Bone marrow (tissue), 2 donors: Measurements from ENCODE around the gene NCAPG2.

Source experiments
- DNase-seq, 2 donors: peaks; one replicate each; lab custom pipeline; 2025; lab: John Stamatoyannopoulos, UW

Gene NCAPG2

DNA sequence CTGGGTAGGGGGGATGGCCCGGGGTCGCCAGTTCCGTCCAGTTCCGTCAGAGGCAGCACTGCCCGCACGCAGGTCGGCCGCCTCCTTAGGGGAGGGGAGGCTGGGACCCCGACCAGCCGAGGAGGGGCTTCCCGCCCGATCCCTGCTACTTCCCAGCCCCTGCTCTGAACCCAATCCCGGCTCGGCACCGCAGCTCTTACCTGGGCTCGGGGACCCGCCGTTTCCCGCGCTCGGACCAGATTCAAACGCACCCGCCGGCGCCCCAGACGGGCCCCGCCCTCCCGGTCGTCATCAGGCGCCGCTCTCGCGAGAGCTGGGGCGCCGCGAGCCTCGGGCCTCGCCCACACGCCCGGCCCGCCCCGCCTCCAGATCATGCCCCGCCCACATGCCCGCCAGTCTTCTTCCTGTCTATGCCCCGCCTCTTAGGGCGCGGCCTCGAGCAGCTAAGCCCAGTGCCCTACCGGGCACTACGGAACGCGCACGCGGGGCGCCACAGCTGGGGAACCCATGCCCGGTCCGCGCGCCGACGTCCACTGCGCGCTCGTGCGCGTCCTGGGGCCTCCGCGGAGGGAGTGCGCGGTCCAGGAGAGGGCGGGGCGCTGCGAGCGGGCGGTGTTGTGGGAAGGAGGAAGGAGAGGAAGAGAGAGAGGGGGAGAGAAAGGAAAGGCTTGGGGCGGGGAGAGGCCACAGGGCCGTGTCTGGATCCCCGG, at the start of gene NCAPG2:
Gene NCAPG2, minus strand, starts transcription at position 281 of the 710 bp plus-strand sequence. CDS start 2,905 bp downstream, outside the sequence.
- DNase-seq = peak; percentile 83 to 99

- DNase-seq = no peak
Measured at GRCh38 chr7:158753900-158754299, 49.3 kb upstream of the NCAPG2 start.

DNA sequence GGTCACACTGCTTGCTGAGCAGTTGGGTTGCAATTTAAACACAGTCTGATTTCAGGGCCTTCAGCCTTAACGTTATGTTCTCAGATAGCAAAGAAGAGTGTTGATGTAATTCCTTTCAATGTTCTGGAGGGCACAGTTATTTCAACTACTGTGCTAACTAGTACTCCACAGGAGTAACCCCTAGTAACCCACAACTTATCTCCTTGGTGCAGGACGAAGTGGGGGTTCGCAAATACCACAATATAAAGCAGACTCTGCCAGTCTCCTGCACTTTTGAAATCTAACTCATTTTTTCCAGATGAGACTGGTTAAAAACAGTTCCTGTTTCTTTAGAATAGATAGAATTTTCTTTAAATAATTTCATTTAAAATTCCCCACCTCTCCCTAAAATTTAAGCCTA, 47.1 kb upstream of the NCAPG2 start:
- no peak for DNase-seq

DNA sequence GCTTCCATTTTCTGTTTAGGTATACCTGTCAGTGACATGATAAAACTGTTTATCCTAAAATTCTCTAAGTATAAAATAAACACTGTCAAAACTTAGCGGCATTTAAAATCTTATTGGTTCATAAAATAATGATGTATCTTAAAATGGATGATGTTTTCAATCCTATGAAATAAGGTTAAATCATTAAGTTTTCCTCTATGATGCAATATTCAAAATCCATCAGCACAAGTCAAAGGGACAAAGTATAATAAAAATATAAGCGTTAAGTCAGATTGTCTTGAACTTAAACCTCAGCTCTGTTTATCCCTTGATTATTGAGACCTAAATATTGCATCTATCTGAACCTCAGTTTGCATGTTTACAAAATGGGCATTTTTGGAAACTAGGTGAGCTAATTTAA, 46.6 kb upstream of the NCAPG2 start:
- no peak for DNase-seq

DNA sequence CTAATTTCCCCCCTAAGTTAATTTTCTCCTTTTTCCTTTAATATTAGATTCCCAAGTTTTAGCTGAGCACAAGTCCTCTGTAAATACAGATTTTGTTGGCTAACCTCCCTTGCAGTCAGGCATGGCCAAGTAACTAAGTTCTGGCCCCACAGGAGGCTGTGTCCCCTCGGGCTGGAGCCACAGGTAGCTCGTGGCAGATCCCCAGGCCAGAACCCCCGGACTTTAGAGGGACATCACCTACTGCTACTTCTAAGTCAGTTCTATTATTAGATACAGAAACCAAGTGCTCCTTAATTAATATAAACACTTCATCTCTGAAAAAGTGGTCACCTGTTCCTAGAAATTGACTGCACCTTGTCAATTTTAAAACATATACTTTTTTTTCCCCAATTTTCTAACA, 46.1 kb upstream of the NCAPG2 start:
- no peak for DNase-seq

DNA sequence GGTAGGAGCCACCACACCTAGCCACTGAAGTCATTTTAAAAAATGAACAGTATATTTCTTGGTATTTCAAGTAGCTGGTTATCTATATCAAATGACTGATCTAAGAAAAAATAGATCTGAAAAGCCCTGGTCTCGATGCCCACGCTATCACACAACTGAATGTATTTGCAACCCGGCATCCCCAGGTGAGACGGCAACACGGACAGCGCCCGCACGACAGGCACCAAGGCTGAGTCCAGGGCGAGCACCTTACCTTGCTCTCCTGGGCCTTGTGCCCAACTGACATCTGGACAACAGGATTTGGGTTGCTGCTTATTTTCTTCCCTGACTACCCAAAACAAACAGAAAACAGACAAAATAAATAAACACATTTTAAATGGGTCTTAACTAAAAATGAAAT, 44.8 kb upstream of the NCAPG2 start:
- no peak for DNase-seq

- no peak for DNase-seq
Measured at GRCh38 chr7:158748335-158748734, 43.7 kb upstream of the NCAPG2 start.

GRCh38 chr7:158747408-158747807, 42.8 kb upstream of the NCAPG2 start:
- DNase-seq = no peak

- DNase-seq = no peak
Measured at GRCh38 chr7:158746957-158747356, 42.4 kb upstream of the NCAPG2 start.

DNA sequence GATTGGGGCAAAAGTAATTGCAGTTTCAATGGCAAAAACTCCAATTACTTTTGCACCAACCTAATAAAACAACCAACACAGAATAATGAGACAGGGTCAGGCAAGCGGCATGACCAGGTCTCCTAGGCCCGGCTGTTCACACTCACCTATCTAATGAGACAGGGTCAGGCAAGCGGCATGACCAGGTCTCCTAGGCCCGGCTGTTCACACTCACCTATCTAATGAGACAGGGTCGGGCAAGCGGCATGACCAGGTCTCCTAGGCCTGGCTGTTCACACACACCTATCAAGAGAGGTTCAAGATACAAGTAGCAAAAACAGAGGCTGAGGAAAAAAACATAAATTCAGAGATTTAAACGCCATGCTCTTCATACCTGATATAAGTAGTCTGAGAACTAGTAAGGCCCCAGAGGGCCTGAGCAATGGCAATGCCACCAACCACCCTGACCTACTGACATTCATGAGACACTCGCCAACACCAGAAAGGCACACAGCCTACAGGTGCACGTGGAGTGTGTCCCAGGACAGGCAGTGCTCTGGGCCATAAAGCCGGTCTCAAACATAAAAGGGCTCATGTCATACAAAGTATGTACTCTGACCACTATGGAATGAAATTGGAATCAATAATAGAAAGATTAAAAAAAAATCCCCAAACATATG, 40.6 kb upstream of the NCAPG2 start:
- no peak for DNase-seq

DNA sequence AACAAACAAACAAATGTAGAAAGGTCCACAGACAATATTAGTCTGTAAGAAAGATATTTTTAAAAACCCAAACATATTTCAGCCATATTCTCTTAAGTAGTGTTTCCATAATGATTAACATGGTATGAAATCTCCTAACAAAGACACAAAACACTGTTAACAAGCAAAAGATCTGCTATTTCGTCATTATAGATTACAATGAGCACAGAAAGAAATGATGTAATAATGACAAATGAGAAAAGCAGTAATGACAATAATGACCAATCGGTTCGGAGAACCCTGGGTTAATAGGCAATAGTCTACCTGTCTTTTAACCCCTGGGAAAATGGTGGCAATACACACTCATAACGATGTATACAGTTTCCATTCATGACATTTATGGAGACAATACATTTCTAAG, 39.5 kb upstream of the NCAPG2 start:
- DNase-seq = no peak

DNA sequence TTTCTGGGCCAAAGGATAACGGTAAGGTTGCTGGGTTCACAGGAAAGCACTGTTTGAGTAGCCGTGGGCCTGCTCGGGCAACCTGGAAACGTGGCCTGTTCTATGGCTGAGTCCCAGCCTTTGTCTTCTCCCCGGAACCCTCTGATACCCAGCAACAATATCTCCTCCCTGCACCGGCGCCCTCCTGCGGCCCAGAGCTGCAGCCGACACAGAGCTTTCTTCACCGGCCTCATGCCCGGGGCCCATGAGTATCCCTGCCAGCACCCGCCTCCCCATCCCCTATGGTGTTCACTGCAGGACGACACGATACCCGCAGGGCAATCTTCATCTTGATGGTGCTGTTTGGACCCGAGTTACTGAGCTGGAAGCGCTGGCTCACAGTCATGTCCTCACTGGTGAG, 38.6 kb upstream of the NCAPG2 start:
- no peak for DNase-seq

DNA sequence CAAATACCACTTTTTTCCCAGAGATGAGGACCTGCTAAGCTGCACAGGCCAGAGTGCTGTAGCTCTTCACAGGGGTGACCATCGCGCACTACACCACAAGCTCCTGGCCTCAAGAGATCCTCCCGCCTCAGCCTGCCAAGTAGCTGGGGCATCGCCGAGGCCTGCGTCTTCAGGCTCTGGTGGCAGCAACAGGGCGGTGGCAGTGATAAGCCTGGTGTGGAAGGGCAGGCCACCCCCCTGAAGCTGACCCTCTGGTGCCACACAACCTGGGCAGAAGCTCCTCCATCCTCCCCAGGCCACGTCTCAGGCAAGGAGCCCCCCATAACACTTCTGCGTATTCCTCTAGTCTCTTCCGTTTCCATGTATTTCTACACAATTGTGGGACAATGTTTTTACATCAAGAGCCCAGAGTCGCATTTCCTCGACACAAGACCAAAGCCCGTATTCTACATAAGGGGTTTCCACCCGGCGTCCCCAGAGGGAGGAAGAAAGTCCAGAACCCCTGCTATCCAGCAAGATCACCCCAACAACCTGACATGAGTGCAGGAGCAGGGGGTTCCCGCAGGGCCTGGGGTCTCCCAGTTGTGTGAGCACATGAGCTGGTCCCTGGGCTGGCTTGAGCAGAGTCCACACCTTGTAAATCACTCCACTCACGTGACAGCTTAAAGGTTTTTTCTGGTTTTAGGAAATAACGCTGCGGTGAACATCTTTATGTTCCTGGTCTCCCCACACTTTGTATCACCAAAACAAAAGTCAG, 37.6 kb upstream of the NCAPG2 start:
- no peak for DNase-seq

DNA sequence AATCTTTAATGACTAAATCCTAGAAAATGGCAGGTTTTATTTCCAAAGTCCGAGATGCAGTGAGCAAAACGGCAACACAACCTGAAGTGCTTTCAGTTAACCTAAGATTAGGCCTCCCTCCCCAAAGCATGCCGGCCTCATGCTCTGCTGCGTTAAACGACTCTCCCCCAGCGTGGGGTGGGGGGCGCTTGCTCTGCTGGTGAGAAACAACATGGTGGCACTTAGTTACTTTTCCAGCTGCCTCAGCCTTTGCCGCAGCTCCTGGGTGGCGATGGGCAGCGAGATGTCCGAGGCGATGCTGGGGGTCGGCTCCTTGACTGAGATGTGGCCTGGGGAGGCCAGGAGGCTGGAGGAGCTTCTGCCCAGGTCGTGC, 36.7 kb upstream of the NCAPG2 start:
- DNase-seq = no peak

DNA sequence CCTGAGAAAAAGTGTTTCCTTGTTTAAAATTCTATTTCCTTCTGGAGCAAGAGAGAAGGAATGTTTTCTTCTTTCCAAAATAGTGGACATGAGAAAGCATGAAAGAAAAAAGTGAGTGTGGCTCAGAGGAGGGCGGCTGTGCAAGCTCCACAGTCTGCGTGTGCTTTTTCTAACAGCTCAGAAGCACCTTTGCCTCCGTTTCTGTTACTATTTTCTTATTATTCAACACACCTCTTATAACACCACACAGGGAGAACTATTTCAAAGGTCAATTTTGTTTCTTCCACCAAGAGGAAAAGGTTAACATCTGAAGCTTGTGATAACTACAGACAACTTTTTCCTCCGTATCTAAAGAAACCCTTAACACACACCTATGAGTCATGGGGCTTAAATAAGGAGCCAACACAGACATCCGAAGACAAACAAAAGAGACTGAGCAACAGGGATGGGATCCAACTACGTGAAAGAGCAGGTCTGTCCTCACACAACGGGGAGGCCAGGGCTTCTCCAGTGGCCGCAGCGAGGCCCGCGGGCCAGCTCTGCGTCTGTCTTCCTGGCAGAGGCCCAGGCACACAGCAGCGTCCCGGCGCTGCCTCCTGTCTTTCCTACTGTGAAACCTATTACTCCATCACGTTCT, 36.2 kb upstream of the NCAPG2 start:
- DNase-seq = no peak

GRCh38 chr7:158740013-158740656, 35.5 kb upstream of the NCAPG2 start:
- DNase-seq = peak; percentile 23 to 87

- no peak for DNase-seq
Measured at GRCh38 chr7:158738841-158739240, 34.2 kb upstream of the NCAPG2 start.

GRCh38 chr7:158737064-158737695, 32.6 kb upstream of the NCAPG2 start:
- no peak for DNase-seq

DNA sequence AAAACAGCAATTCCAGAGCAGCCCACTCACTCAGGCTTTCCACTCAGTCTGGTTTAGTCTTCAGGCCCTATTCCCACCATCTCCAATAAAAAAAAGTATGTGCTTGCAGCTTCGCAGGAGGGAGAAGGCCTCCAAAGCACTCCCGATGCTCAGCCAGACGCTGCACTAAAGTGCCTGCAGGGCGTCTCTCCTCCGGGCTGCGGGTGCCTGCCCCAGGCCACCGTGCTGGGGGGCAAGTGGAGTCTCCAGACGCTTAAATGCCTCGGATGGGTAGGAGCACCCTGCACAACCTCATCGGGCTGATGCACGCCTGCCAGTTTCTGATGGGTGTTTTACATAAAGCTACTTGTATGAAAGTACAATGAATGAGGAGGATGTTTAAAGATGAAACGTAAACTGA, 31.3 kb upstream of the NCAPG2 start:
- no peak for DNase-seq

DNA sequence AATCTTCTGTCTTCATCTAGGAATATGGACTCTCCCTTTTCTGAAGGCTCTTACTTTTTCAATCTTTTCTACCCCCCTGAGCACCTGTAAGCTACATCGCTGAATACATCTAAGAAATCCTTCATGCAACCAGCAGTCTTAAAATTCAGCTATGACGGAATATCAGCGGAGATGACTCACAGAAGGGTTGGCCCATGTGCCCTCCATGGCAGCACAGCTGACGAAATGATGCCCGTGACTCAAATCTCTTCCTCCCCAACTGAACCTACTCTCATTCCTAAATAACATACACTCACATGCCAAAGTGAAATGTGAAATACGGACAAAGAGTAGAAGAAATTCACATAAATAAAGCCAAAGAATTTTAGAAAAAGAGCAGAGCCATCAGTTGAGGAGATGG, 30.3 kb upstream of the NCAPG2 start:
- DNase-seq = no peak

DNA sequence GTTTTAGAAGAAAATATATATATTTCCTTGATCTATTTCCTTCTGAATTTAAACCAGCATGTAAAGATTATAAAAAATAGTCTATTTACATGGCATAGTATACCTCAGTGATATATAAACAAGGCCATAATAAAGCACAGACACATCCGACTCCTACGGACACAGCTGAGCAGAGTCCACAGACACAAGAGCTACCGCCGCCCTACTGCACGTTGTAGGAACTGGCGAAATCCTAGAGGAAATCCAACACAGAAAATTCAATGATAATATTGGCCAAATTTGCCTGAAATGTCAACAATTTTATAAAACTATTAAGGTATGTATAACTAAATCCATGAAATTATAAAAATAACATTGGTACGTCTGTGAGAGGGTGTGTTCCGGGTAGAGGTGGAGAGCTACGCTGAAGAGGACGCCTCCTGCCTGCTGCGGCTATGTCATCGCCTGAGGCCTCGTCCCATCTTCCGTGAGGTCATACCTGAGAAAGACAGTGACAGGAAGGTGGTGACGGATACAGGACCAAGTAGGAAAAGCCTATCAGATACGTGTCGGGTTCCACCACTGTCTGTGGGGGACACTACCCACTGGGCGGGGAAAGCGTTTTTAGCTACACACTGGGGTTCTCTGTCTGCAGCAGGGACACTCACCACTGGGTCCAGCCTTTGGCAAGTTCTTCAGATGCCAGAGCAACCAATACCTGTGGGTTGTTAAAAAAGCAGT, 29.3 kb upstream of the NCAPG2 start:
- DNase-seq = no peak
